22Rv1 (cell line): Measurements from ENCODE around the gene PPP1CA.

Experiments
- ZFX ChIP-seq: fragments of 450-650 bp; IDR thresholded peaks from 2 replicates; pipeline ENCODE4 v1.6.1; 2017; ENCODE audit warnings: antibody characterized with exemption, borderline replicate concordance
- TF ChIP-seq, protein P1 (sequence below): fragments of 450-650 bp; IDR thresholded peaks from 2 replicates; pipeline ENCODE4 v1.5.1; 2017; ENCODE audit warnings: mild to moderate bottlenecking

- TF ChIP-seq, protein P1, sequence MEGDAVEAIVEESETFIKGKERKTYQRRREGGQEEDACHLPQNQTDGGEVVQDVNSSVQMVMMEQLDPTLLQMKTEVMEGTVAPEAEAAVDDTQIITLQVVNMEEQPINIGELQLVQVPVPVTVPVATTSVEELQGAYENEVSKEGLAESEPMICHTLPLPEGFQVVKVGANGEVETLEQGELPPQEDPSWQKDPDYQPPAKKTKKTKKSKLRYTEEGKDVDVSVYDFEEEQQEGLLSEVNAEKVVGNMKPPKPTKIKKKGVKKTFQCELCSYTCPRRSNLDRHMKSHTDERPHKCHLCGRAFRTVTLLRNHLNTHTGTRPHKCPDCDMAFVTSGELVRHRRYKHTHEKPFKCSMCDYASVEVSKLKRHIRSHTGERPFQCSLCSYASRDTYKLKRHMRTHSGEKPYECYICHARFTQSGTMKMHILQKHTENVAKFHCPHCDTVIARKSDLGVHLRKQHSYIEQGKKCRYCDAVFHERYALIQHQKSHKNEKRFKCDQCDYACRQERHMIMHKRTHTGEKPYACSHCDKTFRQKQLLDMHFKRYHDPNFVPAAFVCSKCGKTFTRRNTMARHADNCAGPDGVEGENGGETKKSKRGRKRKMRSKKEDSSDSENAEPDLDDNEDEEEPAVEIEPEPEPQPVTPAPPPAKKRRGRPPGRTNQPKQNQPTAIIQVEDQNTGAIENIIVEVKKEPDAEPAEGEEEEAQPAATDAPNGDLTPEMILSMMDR, result no peak
- no peak for TF ChIP-seq ZFX
These were observed 9.5 kb upstream of the PPP1CA start for GRCh38 chr11:67410984-67411784.
